OCI-LY3 (cell line): Measurements from ENCODE around the gene MAS1.

Source experiments
- H2AFZ ChIP-seq: fragments of 200-600, 300-600 bp; shearing (Covaris generic); 2 replicates; pipeline ENCODE4 v1.6.0; 2014; ENCODE audit warnings: antibody characterized with exemption, low read depth, low read length
- H3K27ac ChIP-seq: fragments of 200-600, 300-600 bp; sonication (generic); 2 replicates; pipeline ENCODE4 v1.5.1; 2014; ENCODE audit warnings: mild to moderate bottlenecking, low read length, moderate library complexity, mixed read lengths
- H3K27me3 ChIP-seq: fragments of 200-600, 300-600 bp; sonication (generic); 2 replicates; pipeline ENCODE4 v1.6.1; 2014; ENCODE audit warnings: low read depth, low read length, mixed read lengths
- H3K36me3 ChIP-seq: fragments of 200-600, 300-600 bp; sonication (generic); replicated peaks from 2 replicates; pipeline ENCODE3; 2014; ENCODE audit warnings: low read depth, low read length, mixed read lengths
- H3K4me1 ChIP-seq: fragments of 300-600, 200-600 bp; sonication (generic); 2 replicates; pipeline ENCODE4 v1.6.1; 2014; ENCODE audit warnings: low read length, mixed read lengths
- H3K4me2 ChIP-seq: fragments of 200-600, 300-600 bp; sonication (generic); 2 replicates; pipeline ENCODE4 v1.6.1; 2014; ENCODE audit warnings: low read length, mixed read lengths
- H3K4me3 ChIP-seq: fragments of 300-600, 200-600 bp; sonication (generic); 2 replicates; pipeline ENCODE4 v1.5.1; 2014; ENCODE audit warnings: antibody characterized with exemption, mild to moderate bottlenecking, low read length, moderate library complexity
- H3K79me2 ChIP-seq: fragments of 300-600, 200-600 bp; shearing (Covaris generic); 2 replicates; pipeline ENCODE4 v1.6.1; 2014; ENCODE audit warnings: mild to moderate bottlenecking, low read length, mixed read lengths
- H3K9ac ChIP-seq: fragments of 300-600, 200-600 bp; shearing (Covaris generic); 2 replicates; pipeline ENCODE4 v1.6.0; 2014; ENCODE audit warnings: mild to moderate bottlenecking, low read length, moderate library complexity
- H3K9me3 ChIP-seq: fragments of 200-600, 300-600 bp; shearing (Covaris generic); 2 replicates; pipeline ENCODE4 v1.6.1; 2014; ENCODE audit warnings: low read length, mixed read lengths; ENCODE audit not compliant: insufficient read depth
- H4K20me1 ChIP-seq: fragments of 200-600, 300-600 bp; sonication (generic); 2 replicates; pipeline ENCODE4 v1.6.1; 2016; ENCODE audit warnings: low read length, mixed read lengths; ENCODE audit not compliant: insufficient read depth
- CTCF ChIP-seq: fragments of 200-600, 300-600 bp; sonication (generic); IDR thresholded peaks from 2 replicates; pipeline ENCODE4 v1.5.1; 2014; ENCODE audit warnings: antibody characterized with exemption, low read length, low read depth
- EZH2phosphoT487 ChIP-seq: fragments of 200-600 bp; shearing (Covaris generic); IDR thresholded peaks from 2 replicates; pipeline ENCODE4 v1.6.1; 2018; ENCODE audit warnings: antibody characterized with exemption, mixed run types, low read depth

The MAS1 gene

GRCh38 chr6:159899994-159900745 lies 9.4 kb downstream of the MAS1 start:
- no peaks in the 10 kb centered on the region for H4K20me1 ChIP-seq
- no peaks in the 10 kb centered on the region for H3K79me2 ChIP-seq
- H3K4me1 ChIP-seq = no peaks in the 10 kb centered on the region
- H3K9me3 ChIP-seq = no peaks in the 10 kb centered on the region
- no peaks in the 10 kb centered on the region for H3K27me3 ChIP-seq
- no peak overlapping the region for H3K4me2 ChIP-seq
- H2AFZ ChIP-seq = no peak overlapping the region
- TF ChIP-seq EZH2phosphoT487 = no peak
- TF ChIP-seq CTCF = no peak
- H3K4me3 ChIP-seq = no peak overlapping the region
- no peaks in the 10 kb centered on the region for H3K36me3 ChIP-seq
- no peak overlapping the region for H3K9ac ChIP-seq
- no peak overlapping the region for H3K27ac ChIP-seq

GRCh38 chr6:159902620-159903019 lies 11.8 kb downstream of the MAS1 start:
- Histone ChIP-seq H4K20me1 (no peaks in the 10 kb centered on the region), H3K9ac (no peak overlapping the region), H3K36me3 (no peaks in the 10 kb centered on the region), H3K4me2 (no peak overlapping the region), H2AFZ (no peak overlapping the region), H3K4me3 (no peak overlapping the region), H3K4me1 (no peaks in the 10 kb centered on the region), H3K9me3 (no peaks in the 10 kb centered on the region), H3K79me2 (no peaks in the 10 kb centered on the region), H3K27ac (no peak overlapping the region), H3K27me3 (no peaks in the 10 kb centered on the region)
- TF ChIP-seq EZH2phosphoT487 (no peak), CTCF (no peak)

GRCh38 chr6:159904497-159904911 lies 13.7 kb downstream of the MAS1 start:
- no peak overlapping the region for H2AFZ ChIP-seq
- peaks cover 11% of the 10 kb centered on the region for H3K27me3 ChIP-seq
- H3K79me2 ChIP-seq = no peaks in the 10 kb centered on the region
- no peaks in the 10 kb centered on the region for H3K9me3 ChIP-seq
- no peaks in the 10 kb centered on the region for H3K36me3 ChIP-seq
- H3K4me2 ChIP-seq = no peak overlapping the region
- TF ChIP-seq EZH2phosphoT487 (no peak), CTCF (no peak)
- H4K20me1 ChIP-seq = no peaks in the 10 kb centered on the region
- H3K9ac ChIP-seq = no peak overlapping the region
- no peak overlapping the region for H3K4me3 ChIP-seq
- H3K27ac ChIP-seq = no peak overlapping the region
- no peaks in the 10 kb centered on the region for H3K4me1 ChIP-seq

GRCh38 chr6:159906400-159906799 lies 15.6 kb downstream of the MAS1 start:
- H3K79me2 ChIP-seq = no peaks in the 10 kb centered on the region
- no peak overlapping the region for H2AFZ ChIP-seq
- no peaks in the 10 kb centered on the region for H3K36me3 ChIP-seq
- H4K20me1 ChIP-seq = no peaks in the 10 kb centered on the region
- no peak overlapping the region for H3K9ac ChIP-seq
- no peak for TF ChIP-seq EZH2phosphoT487
- no peak for TF ChIP-seq CTCF
- no peak overlapping the region for H3K4me2 ChIP-seq
- H3K27ac ChIP-seq = no peak overlapping the region
- H3K4me3 ChIP-seq = no peak overlapping the region
- peaks cover 24% of the 10 kb centered on the region for H3K27me3 ChIP-seq
- no peaks in the 10 kb centered on the region for H3K9me3 ChIP-seq
- H3K4me1 ChIP-seq = no peaks in the 10 kb centered on the region
